Superior temporal gyrus (tissue), 1 donor: ENCODE data around the gene ACER1.

ENCODE experiments used
- DNase-seq: peaks from one replicate; pipeline ENCODE4 v3.0.0-alpha.2; 2016; ENCODE audit errors: extremely low spot score

The ACER1 gene

DNA sequence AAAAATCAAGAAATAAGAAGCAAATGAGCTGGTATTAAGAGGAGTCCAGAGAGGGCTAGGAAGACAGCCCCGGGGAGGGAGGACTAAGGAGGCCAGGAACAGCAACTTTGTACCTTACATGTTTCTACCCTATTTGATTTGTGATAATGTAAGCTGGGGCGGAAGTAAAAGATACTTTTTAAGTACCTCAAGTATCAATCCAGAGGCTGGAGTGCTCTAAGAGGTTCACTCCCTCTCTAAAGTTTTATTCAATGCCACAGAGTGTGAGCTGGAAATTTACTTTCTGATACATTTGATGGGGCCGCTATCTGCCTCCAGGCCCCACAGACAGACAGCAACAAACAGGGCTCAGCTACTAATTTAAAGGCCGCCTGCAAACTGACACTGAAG, 65.0 kb downstream of the ACER1 start:
- no peak for DNase-seq

DNA sequence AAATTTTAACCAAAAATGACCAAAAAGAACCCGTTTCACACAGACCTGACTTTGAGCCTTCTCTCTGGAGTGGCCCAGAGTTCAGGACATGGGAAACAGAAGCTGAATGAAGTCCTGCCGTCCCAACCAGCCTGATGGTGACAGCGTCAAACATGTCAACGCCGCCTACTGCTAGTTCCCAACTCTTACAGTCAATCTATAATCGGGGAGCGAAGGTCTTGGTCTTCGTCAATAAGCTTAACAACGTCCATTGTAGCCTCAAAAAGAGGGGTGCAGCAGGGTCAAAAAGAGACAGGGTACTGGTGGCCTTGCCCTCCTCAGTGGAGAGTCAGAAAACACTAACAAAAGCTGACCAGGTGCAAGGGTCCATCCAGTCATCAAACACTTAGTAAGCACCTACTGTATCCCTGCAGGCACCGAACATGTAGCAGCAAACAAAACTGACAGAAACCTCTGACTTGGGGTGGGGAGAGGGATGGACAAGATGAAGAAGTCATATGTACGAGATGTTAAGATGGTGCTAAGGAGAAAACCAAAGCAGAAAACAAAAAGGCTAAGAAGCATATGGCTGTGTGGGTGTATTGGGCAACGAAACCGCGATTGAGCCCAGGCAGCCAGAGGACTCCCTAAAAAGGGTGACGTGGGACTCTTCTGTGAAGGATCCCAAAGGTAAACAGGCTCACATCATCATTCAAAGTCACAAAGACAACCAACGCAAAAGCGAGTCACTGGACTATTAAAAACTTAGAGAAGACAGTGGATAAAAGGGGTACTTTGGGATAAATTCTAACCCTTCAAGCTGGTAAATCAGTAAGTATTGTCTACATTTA, 65.6 kb downstream of the ACER1 start:
- peak; percentile 47 for DNase-seq

GRCh38 chr19:6264803-6265202, 68.6 kb downstream of the ACER1 start:
- no peak for DNase-seq

- DNase-seq = no peak
Measured at GRCh38 chr19:6263735-6264444, 69.5 kb downstream of the ACER1 start.

- DNase-seq = no peak
Measured at GRCh38 chr19:6263306-6263705, 70.1 kb downstream of the ACER1 start.

GRCh38 chr19:6262519-6262918, 70.9 kb downstream of the ACER1 start:
- DNase-seq = no peak

GRCh38 chr19:6261883-6262282, 71.5 kb downstream of the ACER1 start:
- DNase-seq = no peak

DNA sequence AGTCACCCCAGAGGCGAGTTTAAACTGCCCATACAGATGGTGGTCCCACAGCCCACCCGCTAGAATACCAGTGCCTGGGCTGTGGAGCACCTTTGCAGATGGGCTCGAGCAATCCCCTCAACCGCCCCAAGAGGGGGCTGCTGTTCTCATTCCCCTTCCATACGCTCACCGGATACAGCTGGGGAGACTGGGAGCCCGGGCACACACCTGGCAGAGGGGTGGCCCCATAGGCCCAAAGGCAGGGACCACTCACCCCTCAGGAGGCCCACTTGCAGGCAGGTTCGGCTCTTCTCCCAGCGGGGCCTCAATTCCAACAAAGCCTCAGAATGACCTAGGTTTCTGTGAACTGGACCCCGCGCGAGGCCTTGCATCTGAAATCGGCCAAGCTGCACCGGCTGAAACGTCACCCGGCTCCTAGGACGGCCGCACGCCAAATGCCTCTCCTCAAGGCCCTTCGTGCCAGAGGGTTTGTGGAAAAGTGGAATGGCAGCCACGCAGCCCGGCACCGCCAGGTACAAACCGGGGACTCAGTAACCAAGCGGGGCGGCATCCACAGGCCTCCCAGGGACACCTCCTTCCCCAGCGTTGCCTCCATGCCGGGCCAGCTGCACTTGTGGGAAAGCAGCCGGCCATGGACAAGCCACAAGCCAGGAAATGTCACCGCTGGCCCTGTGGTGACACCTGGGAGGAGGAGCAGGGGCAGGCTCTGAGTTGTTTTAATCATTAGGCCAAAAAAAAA, 72.3 kb downstream of the ACER1 start:
- no peak for DNase-seq

GRCh38 chr19:6260376-6260775, 73.0 kb downstream of the ACER1 start:
- DNase-seq = no peak

DNA sequence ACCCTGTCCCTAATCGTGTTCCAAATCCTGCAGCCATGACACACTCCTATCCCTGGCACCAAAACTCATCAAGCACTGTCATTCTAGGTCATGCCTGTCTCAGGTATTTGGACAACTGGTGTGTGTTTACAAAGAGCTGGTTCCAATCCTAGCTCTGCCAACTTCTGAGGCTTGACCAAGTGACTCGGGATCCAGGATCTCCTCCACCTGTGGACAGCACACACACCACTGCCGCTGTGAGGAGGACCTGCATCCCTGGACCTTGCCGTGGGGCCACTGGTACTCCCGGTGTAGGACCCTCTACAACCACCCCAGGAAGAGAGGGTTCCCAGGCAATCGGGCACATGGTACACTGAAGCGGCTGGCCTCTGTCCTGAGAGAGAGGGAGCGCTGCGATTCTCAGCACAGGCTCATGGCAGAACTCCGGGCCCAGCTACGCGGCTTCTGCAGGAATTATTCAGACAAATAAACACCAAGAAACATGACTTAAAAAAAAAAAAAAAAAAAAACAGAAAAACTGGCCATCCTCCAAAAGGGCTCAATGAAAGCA, 74.0 kb downstream of the ACER1 start:
- no peak for DNase-seq

GRCh38 chr19:6258812-6259311, 74.5 kb downstream of the ACER1 start:
- no peak for DNase-seq
